Measurements from ENCODE around the gene FADS1. TPM values are rescaled to one million over a fixed set of nuclear protein-coding genes. Genes with fewer than 3 reads are reported as not detected.

Gene FADS1
- total and polyA plus RNA-seq, 2 of the 13 experiments (the other 11 are each of a cell fraction or from before 2014, with no cell fraction given), result 91.8 to 108 TPM

DNA sequence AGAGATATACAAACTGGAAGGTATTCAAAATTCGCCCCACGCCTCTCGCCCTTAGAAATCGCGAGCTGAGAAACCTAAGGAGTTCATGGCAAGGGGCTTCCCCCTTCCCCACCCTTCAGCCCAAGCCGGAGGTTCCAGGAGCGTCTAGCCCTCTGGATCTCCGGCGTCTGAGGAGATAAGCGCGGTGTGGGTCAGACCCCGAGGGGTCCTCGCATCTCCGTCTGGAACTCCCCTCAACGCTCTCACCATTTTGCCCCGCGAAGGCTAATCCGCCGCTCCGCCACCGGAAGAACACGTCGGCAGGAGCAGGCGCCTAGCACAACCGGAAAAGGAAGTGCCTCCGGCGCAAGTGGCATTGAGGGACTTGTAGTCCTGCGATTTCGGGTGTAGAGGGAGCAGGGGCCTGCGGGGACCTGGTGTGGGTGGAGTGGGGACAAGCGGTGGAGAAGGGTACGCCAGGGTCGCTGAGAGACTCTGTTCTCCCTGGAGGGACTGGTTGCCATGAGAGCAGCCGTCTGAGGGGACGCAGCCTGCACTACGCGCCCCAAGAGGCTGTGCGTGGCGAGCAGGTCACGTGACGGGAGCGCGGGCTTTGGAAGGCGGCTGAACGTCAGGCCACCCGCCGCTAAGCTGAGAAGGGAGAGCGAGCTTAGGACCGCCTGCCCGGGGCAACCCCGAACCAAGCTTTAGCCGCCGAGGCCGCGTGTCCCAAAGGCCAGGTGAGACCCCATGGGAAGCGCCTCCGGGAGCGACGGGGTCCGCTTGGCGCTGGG, 24.3 kb downstream of the FADS1 start, which contains the start of the genes FEN1 and TMEM258 (continued):
- TF ChIP-seq ARNT2 (CRISPR knock-in tag; IDR thresholded peaks at IDR 0.05; ENCODE audit: low read depth), result peak; percentile 69
- TF ChIP-seq FOXK1 (CRISPR knock-in tag; IDR thresholded peaks at IDR 0.05; ENCODE audit: borderline replicate concordance, low read depth), result peak; percentile 63; the same call in 1 of the 2 replicates
- TF ChIP-seq YEATS4 (CRISPR knock-in tag; IDR thresholded peaks at IDR 0.05; ENCODE audit: borderline replicate concordance), result peak; percentile 87
- TF ChIP-seq KAT8 (CRISPR knock-in tag; IDR thresholded peaks at IDR 0.05), result peak; percentile 96
- TF ChIP-seq KDM5B (CRISPR knock-in tag; IDR thresholded peaks at IDR 0.05; ENCODE audit: borderline replicate concordance), result peak; percentile 81; the same call in 1 of the 2 replicates
- peak; percentile 71; the same call in 1 of the 2 replicates for TF ChIP-seq MTF2 (CRISPR knock-in tag; IDR thresholded peaks at IDR 0.05; ENCODE audit: borderline replicate concordance)
- TF ChIP-seq YY1 (IDR thresholded peaks at IDR 0.05; ENCODE audit: insufficient read depth, insufficient replicate concordance, low read depth, low read length), result peak; percentile 79
- TF ChIP-seq, protein P1, sequence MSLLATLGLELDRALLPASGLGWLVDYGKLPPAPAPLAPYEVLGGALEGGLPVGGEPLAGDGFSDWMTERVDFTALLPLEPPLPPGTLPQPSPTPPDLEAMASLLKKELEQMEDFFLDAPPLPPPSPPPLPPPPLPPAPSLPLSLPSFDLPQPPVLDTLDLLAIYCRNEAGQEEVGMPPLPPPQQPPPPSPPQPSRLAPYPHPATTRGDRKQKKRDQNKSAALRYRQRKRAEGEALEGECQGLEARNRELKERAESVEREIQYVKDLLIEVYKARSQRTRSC (CRISPR knock-in tag; IDR thresholded peaks at IDR 0.05; ENCODE audit: low read depth), result 0 out of 2 replicates have a peak, but pooled peaks have one; percentile 87
- TF ChIP-seq MEF2D (CRISPR knock-in tag; IDR thresholded peaks at IDR 0.05), result peak; percentile 75
- TF ChIP-seq ZNF552 (CRISPR knock-in tag; IDR thresholded peaks at IDR 0.05; ENCODE audit: borderline replicate concordance), result peak; percentile 68; the same call in 1 of the 2 replicates
- no peak for TF ChIP-seq NR2F6 (IDR thresholded peaks at IDR 0.05)
- TF ChIP-seq NR2F6 (CRISPR knock-in tag; IDR thresholded peaks at IDR 0.05), result no peak
- peak; percentile 86 for TF ChIP-seq POLR2AphosphoS5 (IDR thresholded peaks at IDR 0.05; ENCODE audit: low read depth, low read length)
- peak; percentile 74 for TF ChIP-seq ZNF777 (CRISPR knock-in tag; IDR thresholded peaks at IDR 0.05)
- 0 out of 2 replicates have a peak, but pooled peaks have one; percentile 11 for TF ChIP-seq ZNF556 (CRISPR knock-in tag; IDR thresholded peaks at IDR 0.05; ENCODE audit: borderline replicate concordance)
- TF ChIP-seq, protein P2, sequence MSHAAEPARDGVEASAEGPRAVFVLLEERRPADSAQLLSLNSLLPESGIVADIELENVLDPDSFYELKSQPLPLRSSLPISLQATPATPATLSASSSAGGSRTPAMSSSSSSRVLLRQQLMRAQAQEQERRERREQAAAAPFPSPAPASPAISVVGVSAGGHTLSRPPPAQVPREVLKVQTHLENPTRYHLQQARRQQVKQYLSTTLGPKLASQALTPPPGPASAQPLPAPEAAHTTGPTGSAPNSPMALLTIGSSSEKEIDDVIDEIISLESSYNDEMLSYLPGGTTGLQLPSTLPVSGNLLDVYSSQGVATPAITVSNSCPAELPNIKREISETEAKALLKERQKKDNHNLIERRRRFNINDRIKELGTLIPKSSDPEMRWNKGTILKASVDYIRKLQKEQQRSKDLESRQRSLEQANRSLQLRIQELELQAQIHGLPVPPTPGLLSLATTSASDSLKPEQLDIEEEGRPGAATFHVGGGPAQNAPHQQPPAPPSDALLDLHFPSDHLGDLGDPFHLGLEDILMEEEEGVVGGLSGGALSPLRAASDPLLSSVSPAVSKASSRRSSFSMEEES (CRISPR knock-in tag; IDR thresholded peaks at IDR 0.05), result no peak; the same call in none of the 2 replicates
- TF ChIP-seq, protein P3, sequence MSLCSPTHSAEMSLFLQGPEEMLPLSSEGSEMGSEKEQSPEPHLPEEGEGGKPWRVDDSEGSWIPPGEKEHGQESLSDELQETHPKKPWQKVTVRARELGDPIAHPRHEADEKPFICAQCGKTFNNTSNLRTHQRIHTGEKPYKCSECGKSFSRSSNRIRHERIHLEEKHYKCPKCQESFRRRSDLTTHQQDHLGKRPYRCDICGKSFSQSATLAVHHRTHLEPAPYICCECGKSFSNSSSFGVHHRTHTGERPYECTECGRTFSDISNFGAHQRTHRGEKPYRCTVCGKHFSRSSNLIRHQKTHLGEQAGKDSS (CRISPR knock-in tag; IDR thresholded peaks at IDR 0.05; ENCODE audit: borderline replicate concordance, low read depth), result no peak; the same call in 1 of the 2 replicates
- peak; percentile 85 for TF ChIP-seq ZNF543 (CRISPR knock-in tag; IDR thresholded peaks at IDR 0.05)
- peak; percentile 98 for TF ChIP-seq SAP130 (CRISPR knock-in tag; IDR thresholded peaks at IDR 0.05; ENCODE audit: low read depth)
- 0 out of 2 replicates have a peak, but pooled peaks have one; percentile 37 for TF ChIP-seq ZNF256 (CRISPR knock-in tag; conservative IDR thresholded peaks at IDR 0.05)
- TF ChIP-seq TOE1 (CRISPR knock-in tag; IDR thresholded peaks at IDR 0.05), result peak; percentile 30; the same call in 1 of the 2 replicates
- peak; percentile 80 for TF ChIP-seq ZFY (CRISPR knock-in tag; IDR thresholded peaks at IDR 0.05)
- TF ChIP-seq PRMT3 (CRISPR knock-in tag; IDR thresholded peaks at IDR 0.05; ENCODE audit: borderline replicate concordance, low read depth), result no peak; the same call in 1 of the 2 replicates
- peak; percentile 39 for TF ChIP-seq ZNF781 (CRISPR knock-in tag; IDR thresholded peaks at IDR 0.05; ENCODE audit: borderline replicate concordance, not compliant biosample characterization)
- TF ChIP-seq, protein P4, sequence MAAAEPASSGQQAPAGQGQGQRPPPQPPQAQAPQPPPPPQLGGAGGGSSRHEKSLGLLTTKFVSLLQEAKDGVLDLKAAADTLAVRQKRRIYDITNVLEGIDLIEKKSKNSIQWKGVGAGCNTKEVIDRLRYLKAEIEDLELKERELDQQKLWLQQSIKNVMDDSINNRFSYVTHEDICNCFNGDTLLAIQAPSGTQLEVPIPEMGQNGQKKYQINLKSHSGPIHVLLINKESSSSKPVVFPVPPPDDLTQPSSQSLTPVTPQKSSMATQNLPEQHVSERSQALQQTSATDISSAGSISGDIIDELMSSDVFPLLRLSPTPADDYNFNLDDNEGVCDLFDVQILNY (CRISPR knock-in tag; conservative IDR thresholded peaks at IDR 0.05), result peak; percentile 99

Measured in HepG2 (cell line).